Activated CD4-positive, alpha-beta T cell treated with anti-CD3 and anti-CD28 coated beads, Interleukin-2, amount 50 U/mL, for 1 hour (primary cell): ENCODE results near the gene ELP4.
A peak's percentile ranks its signal among the peaks of the same experiment; 100 is the strongest.

Experiments
- DNase-seq: peaks from one replicate; pipeline ENCODE4 v3.0.0-alpha.2; 2020

ELP4 gene

GRCh38 chr11:31802990-31803812 lies 293.6 kb downstream of the ELP4 start:
- no peak for DNase-seq

DNA sequence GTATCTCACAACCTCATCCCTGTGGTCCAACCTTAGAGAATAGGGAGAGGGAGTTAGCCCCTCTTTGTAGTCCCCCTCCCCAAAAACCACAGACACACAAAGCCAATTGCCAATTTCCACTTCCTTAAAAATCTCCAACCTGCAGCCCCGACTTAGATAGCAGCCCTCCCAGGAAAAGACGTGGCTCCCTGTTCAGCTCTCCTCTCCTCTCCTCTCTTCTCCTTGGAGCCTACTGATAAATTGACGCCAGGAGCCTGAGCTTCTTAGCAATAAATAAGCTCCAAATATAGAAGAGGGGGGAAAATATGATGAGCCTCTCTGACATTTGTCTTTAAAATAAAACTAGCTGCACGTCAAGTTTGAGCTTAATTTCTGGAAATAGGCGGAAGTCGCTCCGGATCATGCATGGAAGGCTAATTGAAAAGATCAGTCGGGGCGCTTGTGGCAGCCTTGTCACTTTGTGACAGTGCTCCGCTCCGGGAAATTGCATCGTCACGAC lies 294.3 kb downstream of the ELP4 start:
- DNase-seq = no peak

DNA sequence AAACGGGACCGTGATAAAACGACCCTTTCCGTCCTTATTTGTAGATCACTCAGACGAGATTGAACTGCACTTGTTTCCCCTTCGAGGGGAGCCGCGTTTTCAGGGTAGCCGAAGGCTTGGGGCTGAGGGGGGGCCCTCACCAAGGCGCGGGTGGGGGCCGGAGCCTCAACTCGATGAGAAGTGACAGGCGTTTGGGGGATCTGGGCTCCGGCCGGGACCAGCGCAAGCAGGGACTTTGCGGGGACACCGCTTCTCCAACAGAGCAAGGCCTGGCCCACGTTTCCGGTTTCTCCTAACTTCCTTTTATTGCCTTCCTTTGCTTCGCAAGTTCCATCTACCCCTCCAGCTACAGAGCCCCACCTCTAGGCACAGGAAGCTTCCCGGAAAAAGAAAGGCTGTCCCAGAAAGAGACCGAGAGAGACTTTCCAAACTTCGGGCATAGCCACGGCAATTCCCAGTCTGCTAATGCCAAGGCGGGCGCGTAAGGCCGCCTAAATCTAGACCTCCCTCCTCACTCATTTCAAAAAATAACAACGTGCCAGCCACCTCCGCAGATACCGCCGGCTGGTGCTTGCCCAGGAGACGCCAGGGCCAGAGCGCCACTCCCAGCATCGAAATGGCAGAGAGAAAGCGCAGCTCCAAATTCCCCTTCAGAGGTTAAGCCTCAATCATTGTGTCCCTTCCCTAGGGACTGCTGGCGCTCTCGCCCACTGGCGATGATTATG lies 294.9 kb downstream of the ELP4 start:
- no peak for DNase-seq

DNA sequence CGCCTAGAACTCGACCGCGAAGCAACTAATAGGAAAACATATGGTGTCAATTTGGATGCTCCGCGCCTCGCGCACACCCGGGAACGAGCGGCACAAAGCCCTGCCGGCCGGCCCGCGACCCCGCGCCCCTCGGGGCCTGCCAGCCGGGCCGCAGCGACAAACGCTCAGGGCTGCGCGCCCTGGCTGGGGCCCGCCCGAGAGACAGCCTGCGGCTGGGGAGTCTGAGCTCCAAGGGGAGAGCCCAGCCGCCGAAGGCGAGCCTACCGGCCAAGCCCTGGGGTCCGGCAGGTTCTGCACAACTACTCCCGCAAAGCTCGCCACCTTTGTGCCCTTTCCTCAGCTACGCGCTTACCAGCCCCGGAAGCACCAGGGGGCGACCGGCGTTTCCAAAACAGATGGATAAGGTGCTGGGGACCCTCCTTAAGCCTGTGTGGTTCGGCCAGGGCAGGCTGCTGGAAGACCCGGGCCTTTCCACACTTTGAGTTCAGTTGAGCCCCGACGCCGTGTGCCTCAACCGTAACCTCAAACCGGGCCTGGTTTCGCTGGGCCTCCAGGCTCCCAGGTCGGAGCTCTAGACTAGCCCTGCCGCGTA lies 295.6 kb downstream of the ELP4 start:
- no peak for DNase-seq

GRCh38 chr11:31805629-31806185 lies 296.1 kb downstream of the ELP4 start:
- DNase-seq = no peak

DNA sequence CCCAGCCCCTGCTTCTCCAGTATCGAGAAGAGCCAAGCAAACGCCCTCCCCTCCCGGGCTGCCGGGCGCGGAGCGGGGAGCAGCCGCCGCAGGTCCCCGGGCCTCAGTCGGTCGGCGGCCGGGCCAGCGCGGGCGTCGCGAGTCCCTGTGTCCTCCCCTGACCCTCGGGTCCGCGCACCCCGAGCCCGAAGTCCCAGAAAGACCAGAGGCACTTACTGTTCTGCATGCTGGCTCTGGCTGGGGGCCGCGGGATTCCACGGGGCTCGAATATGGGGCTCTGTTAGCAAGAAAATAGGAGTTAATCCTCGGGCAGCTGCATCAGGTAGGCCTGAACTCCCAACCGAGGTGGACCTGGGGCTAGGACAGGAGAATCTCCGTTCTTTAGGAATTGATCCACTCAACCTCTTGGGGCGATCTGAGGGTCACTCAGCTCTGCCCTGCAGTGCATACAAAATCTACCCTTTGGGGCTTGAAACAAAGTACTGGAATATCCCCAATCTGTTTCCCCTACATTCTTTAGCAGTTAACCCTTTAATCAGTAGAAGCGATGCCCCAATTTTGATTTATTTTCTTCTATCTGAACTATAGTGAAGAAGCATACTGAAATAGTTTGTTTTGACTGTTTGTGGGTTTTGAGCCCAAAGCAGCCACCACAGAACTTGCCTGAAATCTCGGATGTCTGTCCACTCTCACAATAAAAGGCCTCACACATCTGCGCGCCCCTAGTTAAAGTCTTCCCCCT lies 296.8 kb downstream of the ELP4 start:
- no peak for DNase-seq

DNA sequence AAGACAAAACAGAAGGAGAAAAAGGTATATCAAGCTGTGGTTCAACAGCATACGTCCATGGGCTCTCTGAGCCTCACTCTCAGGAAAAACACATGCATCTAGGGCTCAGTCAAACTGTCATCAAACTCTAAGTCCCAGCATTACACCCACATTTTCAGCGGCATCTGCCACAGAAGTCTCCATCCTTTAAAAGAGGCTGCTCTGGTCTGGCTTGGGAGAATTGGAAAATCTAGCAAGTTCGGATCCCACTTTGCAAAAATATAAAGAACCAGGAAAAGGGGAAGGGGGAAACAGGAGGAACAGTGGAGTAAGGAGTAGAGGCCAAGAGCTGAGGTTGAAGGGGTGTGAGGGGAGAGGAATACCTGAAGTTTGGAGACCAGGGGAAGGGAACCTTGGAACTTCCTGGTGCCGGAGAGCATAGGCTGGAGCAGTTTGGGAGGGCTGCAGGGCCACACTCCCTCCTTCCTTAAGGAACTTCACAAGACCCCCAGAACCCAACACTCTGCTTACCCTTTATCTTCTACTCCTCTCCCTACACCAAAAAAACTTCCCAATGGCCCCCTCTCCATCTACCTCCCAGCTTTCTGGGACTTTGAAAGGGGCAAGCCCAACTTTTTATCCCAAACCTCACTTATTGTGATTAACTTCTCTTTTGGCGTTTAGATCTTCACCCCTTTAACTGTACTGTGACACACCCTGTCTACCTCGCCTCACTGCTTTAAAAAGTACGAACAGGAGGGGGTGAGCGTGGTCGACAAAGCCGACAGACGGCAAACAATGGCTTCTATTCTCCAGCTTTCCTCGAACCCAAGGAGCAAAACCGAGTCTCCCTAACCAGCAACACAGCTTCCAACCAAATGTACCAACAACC lies 297.6 kb downstream of the ELP4 start:
- DNase-seq = no peak

DNA sequence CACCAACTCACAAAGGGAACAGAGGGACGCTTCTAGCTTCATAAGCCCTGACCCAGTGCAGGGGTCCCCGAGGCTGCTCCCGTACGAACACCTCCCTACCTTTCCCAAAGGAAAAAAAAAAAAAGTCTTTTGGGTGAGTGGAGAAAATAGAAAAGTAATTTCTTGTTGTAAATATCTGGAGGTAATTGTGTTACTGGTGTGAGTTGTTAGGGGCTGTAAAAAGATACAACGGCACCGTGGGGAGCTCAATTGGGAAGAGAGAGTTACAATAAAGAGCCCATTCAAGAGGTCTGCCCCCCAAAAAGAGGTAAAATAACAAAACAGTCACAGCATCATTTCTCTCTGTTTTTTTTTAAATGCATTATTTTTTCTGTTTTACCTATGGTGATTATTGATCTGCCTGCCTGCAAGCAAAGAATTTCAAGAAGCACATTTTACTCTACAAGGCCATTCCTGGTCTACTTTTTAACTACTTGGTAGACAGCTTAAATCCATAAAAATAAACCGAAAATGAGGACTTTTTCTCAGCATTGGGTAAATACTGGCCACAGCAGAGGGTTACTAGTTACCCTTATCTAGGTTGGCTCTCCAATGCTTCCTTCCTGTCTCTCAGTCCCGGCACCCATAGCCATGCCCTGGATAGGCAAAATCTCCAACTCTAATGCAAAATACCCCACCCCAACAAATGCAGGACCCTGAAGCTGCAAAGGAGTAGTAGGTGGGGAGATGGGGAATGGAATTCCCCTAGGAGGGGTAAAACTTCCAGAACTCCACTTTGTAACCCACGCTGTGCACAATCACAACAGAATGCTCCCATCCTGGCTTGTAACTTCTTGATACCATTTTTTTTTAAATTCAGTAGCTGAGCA lies 298.5 kb downstream of the ELP4 start:
- DNase-seq = no peak

GRCh38 chr11:31808721-31809540 lies 299.4 kb downstream of the ELP4 start:
- no peak for DNase-seq

DNA sequence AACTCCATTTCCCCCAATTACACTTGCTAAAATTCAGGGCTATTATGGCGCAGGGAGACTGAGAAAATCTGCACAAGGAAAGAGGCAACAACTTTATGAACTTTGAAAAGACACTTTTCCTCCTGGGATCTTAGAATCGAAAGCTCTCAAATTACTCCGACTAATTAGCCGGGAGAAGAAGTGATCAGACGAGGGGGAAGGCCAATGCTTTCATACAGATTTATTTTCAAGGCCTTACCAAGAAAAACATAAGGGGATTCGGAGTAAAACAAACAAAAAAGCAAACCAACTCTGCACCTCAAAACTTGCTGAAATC lies 299.9 kb downstream of the ELP4 start:
- DNase-seq = no peak

- no peak for DNase-seq
These were observed 300.6 kb downstream of the ELP4 start for GRCh38 chr11:31809857-31810778.

GRCh38 chr11:31810779-31811647 lies 301.4 kb downstream of the ELP4 start, which contains the start of gene PAX6:
Gene PAX6, minus strand, starts transcription at chr11:31811322. Its CDS starts 4,911 bp downstream, at chr11:31806411.
- DNase-seq = peak; percentile 24

GRCh38 chr11:31812383-31813381 lies 303.1 kb downstream of the ELP4 start:
- DNase-seq = no peak

DNA sequence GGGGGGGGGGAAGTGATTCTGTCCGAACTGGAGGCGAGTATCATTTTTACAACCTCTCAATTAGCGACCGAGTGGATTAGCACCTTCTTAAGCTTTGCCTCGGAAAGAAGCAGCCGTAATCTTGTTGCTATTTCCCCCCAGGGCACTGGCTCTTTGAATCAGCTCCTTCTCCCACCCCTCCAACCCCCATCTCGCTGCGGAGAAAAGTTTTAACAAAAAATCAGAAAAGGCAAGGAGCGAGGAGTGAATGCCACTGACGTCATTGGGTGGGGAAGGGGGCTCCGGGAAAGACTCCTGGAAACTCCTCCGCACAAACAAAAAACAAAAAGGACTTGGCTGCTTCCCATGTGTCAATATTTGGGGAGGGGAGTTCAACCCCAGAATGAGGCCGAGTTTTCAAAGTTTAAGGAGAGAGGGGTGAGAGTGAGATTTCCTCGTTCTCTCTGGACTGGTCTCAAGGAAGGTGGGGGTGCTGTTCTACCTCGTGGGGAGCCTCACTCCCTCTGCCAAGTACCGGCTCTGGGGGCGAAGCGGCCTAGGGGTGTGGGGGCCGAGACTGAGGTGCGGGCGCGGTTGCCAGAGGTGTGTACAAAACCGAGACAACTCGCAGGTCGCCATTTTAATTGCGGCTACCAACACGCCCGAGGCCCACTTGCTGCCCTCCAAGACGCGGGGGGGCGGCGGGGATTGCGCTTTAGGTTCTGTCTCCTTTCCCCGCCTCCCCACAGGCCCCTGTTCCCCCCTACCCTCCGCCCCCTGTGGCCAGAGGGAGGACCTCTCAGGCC lies 304.0 kb downstream of the ELP4 start:
- DNase-seq = no peak

- no peak for DNase-seq
These were observed 304.8 kb downstream of the ELP4 start for GRCh38 chr11:31814176-31814868.
